PC-9 (cell line): ENCODE data around the gene SELE. TPM values are rescaled to one million over a fixed set of nuclear protein-coding genes. Genes with fewer than 3 reads are reported as not detected.

Experiments used
- BruUV-seq: library from RNA; stranded (reverse); fragments of 400-500 nt; replicated peaks from 2 replicates; lab custom pipeline; 2021; lab: Mats Ljungman, UMichigan
- CTCF ChIA-PET: fragments of 300-600 bp; sonication (Branson Sonifier 250); formaldehyde crosslinking; loops from one replicate; lab custom pipeline; 2022; ENCODE audit warnings: antibody characterized with exemption; lab: Charles Lee
- POLR2A ChIA-PET: fragments of 300-600 bp; sonication (Branson Sonifier 250); formaldehyde crosslinking; loops from one replicate; lab custom pipeline; 2022; ENCODE audit warnings: antibody characterized with exemption; ENCODE audit not compliant: unreplicated experiment; lab: Charles Lee
- DNase-seq, 2 experiments: peaks; one replicate each; pipeline versions ENCODE4 v3.0.0 to v3.0.0-alpha.2; 2015 to 2022; ENCODE audit warnings: mixed read lengths in 1 of 2
- H2AFZ ChIP-seq: fragments of 200-600 bp; sonication (generic); 2 replicates; pipeline ENCODE4 v1.8.1; 2017; ENCODE audit warnings: antibody characterized with exemption
- H3F3A ChIP-seq: fragments of 200-600 bp; sonication (generic); 2 replicates; pipeline ENCODE4 v1.8.1; 2017; ENCODE audit warnings: antibody characterized with exemption, mild to moderate bottlenecking, low read depth; ENCODE audit not compliant: insufficient read depth
- H3K27ac ChIP-seq: fragments of 200-600 bp; sonication (generic); 2 replicates; pipeline ENCODE4 v1.6.1; 2016; ENCODE audit warnings: mixed run types
- H3K27me3 ChIP-seq: fragments of 200-600 bp; sonication (generic); 2 replicates; pipeline ENCODE4 v1.6.1; 2016; ENCODE audit warnings: low read depth, mixed run types; ENCODE audit not compliant: insufficient read depth
- H3K36me3 ChIP-seq: fragments of 200-600 bp; sonication (generic); 2 replicates; pipeline ENCODE4 v1.6.1; 2016; ENCODE audit warnings: low read depth, mixed run types
- H3K4me1 ChIP-seq: fragments of 200-600 bp; sonication (generic); replicated peaks from 2 replicates; pipeline ENCODE4 v1.6.1; 2016; ENCODE audit warnings: mixed run types; ENCODE audit not compliant: insufficient read depth
- H3K4me2 ChIP-seq: fragments of 200-600 bp; sonication (generic); 2 replicates; pipeline ENCODE4 v1.6.1; 2017; ENCODE audit warnings: mixed run types
- H3K4me3 ChIP-seq: fragments of 200-600 bp; sonication (generic); 2 replicates; pipeline ENCODE4 v1.6.1; 2016; ENCODE audit warnings: mixed run types
- H3K79me2 ChIP-seq: fragments of 200-600 bp; sonication (generic); 2 replicates; pipeline ENCODE4 v1.6.1; 2017; ENCODE audit warnings: low read depth, mixed run types
- H3K9me2 ChIP-seq: fragments of 200-600 bp; sonication (generic); 2 replicates; pipeline ENCODE4 v1.8.1; 2017; ENCODE audit warnings: mild to moderate bottlenecking; ENCODE audit not compliant: insufficient read depth
- H3K9me3 ChIP-seq: fragments of 200-600 bp; sonication (generic); 2 replicates; pipeline ENCODE4 v1.8.1; 2016; ENCODE audit warnings: low read depth; ENCODE audit not compliant: insufficient read depth
- H4K20me1 ChIP-seq: fragments of 200-600 bp; sonication (generic); 2 replicates; pipeline ENCODE4 v1.8.1; 2017; ENCODE audit not compliant: insufficient read depth
- CTCF ChIP-seq: fragments of 200-600 bp; sonication (generic); conservative IDR thresholded peaks from 2 replicates; pipeline ENCODE4 v1.6.1; 2017; ENCODE audit warnings: mixed run types, antibody characterized with exemption, mild to moderate bottlenecking, moderate library complexity
- EZH2 ChIP-seq: fragments of 200-600 bp; sonication (generic); IDR thresholded peaks from 2 replicates; pipeline ENCODE4 v1.8.0; 2017; ENCODE audit warnings: antibody characterized with exemption, low read depth
- intact Hi-C: fragments of 100-400 bp; cut with micrococcal nuclease; formaldehyde crosslinking; loops from one replicate; pipeline ENCODE4 v1.10.0; 2022; ENCODE audit not compliant: unreplicated experiment
- total RNA-seq: library from RNA; stranded (reverse); gene quantifications from 2 replicates; pipeline ENCODE4 v1.2.3, GENCODE V29; 2021

SELE gene
- total RNA-seq, 1 experiment from 2014 or later = not detected

GRCh38 chr1:169712309-169712631, 21.6 kb downstream of the SELE start:
- no peaks in the 10 kb centered on the region for H4K20me1 ChIP-seq
- peaks cover 9% of the 10 kb centered on the region for H3K4me1 ChIP-seq
- H3K27me3 ChIP-seq = peaks cover 8% of the 10 kb centered on the region; the same call in 1 of the 2 replicates
- no peaks in the 10 kb centered on the region for H3K9me2 ChIP-seq
- ChIA-PET POLR2A (interaction anchor here (0.6 kb wide), 1 partner anchor 819 kb away, joined by 4 read pairs; no protein-coding TSS in a partner anchor), CTCF (interaction anchor here (0.6 to 1.4 kb wide), 5 partner anchors 35 to 132 kb away, joined by 3 to 13 read pairs (median 6); partner anchors contain the start of gene F5)
- H3K4me2 ChIP-seq = peak overlapping the region; percentile 83; the same call in 1 of the 2 replicates
- H3K27ac ChIP-seq = no peak overlapping the region
- no peak for DNase-seq
- intact Hi-C loops = loop anchor here (1.0 to 5.0 kb wide), 5 partner anchors 82 to 245 kb away; partner anchors contain the start of gene METTL18
- peak overlapping the region; percentile 94; the same call in 1 of the 2 replicates for H2AFZ ChIP-seq
- no peaks in the 10 kb centered on the region for H3K79me2 ChIP-seq
- TF ChIP-seq EZH2 (no peak), CTCF (peak; percentile 36; the same call in 1 of the 2 replicates)
- H3K9me3 ChIP-seq = peaks cover 7% of the 10 kb centered on the region; the same call in 1 of the 2 replicates
- H3K4me3 ChIP-seq = no peak overlapping the region
- H3K36me3 ChIP-seq = no peaks in the 10 kb centered on the region
- BruUV-seq = no TSS peak
- H3F3A ChIP-seq = no peaks in the 10 kb centered on the region

GRCh38 chr1:169711469-169712308, 22.2 kb downstream of the SELE start, which contains the start of gene SELL:
SELL (minus strand) TSS chr1:169711620; CDS start chr1:169711498, 122 bp downstream.
- intact Hi-C loops = loop anchor here (1.0 to 5.0 kb wide), 5 partner anchors 83 to 244 kb away; partner anchors contain the start of gene METTL18
- peak; percentile 58 to 67 for DNase-seq
- Histone ChIP-seq H3K79me2 (no peaks in the 10 kb centered on the region), H3K9me3 (peaks cover 7% of the 10 kb centered on the region; the same call in 1 of the 2 replicates), H4K20me1 (no peaks in the 10 kb centered on the region), H3K9me2 (no peaks in the 10 kb centered on the region; the same call in 1 of the 2 replicates), H3F3A (no peaks in the 10 kb centered on the region), H3K36me3 (no peaks in the 10 kb centered on the region), H2AFZ (peak within 1 kb of the TSS; percentile 94), H3K27ac (no peak within 1 kb of the TSS), H3K4me2 (peak within 1 kb of the TSS; percentile 83), H3K4me1 (peaks cover 9% of the 10 kb centered on the region), H3K27me3 (peaks cover 7% of the 10 kb centered on the region; the same call in 1 of the 2 replicates), H3K4me3 (peak within 1 kb of the TSS; percentile 48; the same call in 1 of the 2 replicates)
- ChIA-PET POLR2A (interaction anchor here (0.6 kb wide), 1 partner anchor 820 kb away, joined by 4 read pairs; no protein-coding TSS in a partner anchor), CTCF (interaction anchor here (0.5 to 1.4 kb wide), 6 partner anchors 15 to 131 kb away, joined by 3 to 13 read pairs (median 6); partner anchors contain the start of gene F5)
- no TSS peak for BruUV-seq
- peak; percentile 91 for TF ChIP-seq CTCF
- TF ChIP-seq EZH2 = no peak

GRCh38 chr1:169708647-169709046, 25.2 kb downstream of the SELE start:
- H3K27me3 ChIP-seq = no peaks in the 10 kb centered on the region
- H4K20me1 ChIP-seq = no peaks in the 10 kb centered on the region
- BruUV-seq = no TSS peak
- ChIA-PET POLR2A (no interaction called here), CTCF (no interaction called here)
- no peaks in the 10 kb centered on the region for H3K36me3 ChIP-seq
- no peak overlapping the region for H3K4me3 ChIP-seq
- TF ChIP-seq EZH2 = no peak
- no peak for TF ChIP-seq CTCF
- H3K27ac ChIP-seq = no peak overlapping the region
- no peak overlapping the region for H2AFZ ChIP-seq
- peaks cover 9% of the 10 kb centered on the region for H3K4me1 ChIP-seq
- DNase-seq = no peak
- H3K79me2 ChIP-seq = no peaks in the 10 kb centered on the region
- no peaks in the 10 kb centered on the region; the same call in 1 of the 2 replicates for H3K9me2 ChIP-seq
- intact Hi-C loops = no loop called here
- H3K9me3 ChIP-seq = peaks cover 7% of the 10 kb centered on the region; the same call in 1 of the 2 replicates
- H3K4me2 ChIP-seq = no peak overlapping the region
- H3F3A ChIP-seq = no peaks in the 10 kb centered on the region
